Hepatic stellate cell (primary cell): ENCODE measurements around the gene DNAI7.
A peak's percentile ranks its signal among the peaks of the same experiment; 100 is the strongest.

Source experiments
- DNase-seq: peaks from one replicate; pipeline ENCODE4 v3.0.0; 2011; ENCODE audit warnings: low spot score

The DNAI7 gene

DNA sequence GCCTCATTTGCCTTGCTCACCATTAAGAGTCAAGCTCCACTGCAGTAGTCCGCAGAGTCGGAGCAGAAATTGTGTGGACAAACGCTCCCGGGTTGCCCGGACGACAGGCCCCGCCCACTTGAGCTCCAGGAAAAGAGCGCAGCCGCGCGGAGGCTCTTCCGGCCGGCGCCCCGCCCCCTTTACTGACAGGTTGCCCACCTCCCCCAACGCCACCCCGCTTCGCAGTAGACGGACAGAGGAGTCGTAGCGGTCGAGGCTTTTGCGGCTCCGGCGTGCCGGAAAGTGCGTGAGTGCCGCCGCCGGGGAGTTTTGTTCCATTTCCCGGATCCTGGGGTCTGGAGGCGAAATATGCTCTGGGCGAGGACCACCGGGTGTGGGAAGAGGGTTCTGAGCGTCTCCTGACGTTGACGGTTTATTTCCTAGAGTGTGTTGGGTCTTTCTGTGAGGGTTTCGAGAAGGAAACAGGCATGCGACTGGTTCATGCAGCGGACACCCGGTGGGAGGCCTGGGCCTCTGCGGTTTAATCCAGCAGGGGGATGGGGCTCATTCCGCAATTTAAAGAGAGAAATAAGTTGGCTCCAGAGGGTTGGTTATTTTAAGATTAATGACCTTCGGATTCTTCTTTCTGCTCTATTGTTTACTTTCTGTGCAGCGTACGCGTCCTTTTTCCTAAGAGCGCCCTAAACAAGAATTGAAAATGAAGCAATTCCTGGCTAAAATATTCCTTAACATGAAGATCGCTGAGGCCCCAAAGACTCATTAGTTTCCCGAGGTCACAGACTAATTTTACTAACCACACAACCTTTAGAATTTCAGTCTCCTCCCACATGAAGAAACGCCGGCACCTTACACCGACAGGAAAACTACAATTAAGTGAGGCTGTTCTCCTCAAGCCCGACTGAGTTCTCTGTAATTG, at the start of gene DNAI7, which contains the start of gene ETFRF1:
TSS of gene DNAI7 (minus strand) at position 105 of the 916 bp plus-strand sequence. CDS start at position 23, 82 bp downstream.
TSS of gene ETFRF1 (plus strand) at position 182 of the 916 bp plus-strand sequence. CDS start 8,720 bp downstream, outside the sequence.
- DNase-seq: peak; percentile 87

GRCh38 chr12:25243680-25243990, 48.7 kb upstream of the DNAI7 start:
- no peak for DNase-seq

- no peak for DNase-seq
Observed at GRCh38 chr12:25242981-25243679, 48.2 kb upstream of the DNAI7 start.

DNA sequence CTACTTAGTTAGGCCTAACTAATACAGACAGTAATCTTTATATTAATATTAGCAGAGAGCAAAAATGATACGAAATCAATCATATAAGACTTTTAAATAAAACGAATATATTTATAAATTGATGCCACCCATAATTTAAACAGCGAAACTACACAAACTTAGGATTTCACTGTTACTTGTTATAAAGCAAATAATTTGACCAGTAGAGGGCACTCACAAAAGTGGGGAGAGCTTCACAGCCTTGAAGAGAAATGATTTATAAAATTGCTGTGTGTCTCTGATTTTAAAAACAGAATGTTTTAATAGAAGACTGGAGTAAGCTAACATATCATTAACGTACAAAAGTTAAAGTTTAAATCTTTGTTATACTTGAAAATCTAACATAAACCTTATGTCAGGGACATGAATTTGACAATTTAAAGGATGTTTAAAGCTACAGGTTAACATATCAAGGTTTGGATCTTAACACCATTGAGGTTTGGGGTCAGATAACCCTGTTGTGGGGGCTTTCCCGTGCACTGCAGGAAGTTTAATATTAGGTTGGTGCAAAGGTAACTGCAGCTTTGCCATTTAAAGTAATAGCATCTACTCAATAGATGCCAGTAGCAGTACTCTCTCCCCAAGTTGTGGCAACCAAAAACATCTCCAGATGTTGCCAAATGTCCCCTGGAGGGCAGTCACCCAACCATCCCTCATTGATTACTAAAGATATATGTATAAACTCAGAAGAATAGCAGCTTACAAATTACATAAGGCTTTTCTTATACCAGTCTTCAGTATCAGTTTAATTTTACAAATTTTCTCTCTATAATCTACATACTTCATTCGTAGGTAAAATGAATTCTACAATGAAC, 46.4 kb upstream of the DNAI7 start:
- peak; percentile 14 for DNase-seq

- no peak for DNase-seq
Observed at GRCh38 chr12:25236626-25237025, 41.7 kb upstream of the DNAI7 start.

DNA sequence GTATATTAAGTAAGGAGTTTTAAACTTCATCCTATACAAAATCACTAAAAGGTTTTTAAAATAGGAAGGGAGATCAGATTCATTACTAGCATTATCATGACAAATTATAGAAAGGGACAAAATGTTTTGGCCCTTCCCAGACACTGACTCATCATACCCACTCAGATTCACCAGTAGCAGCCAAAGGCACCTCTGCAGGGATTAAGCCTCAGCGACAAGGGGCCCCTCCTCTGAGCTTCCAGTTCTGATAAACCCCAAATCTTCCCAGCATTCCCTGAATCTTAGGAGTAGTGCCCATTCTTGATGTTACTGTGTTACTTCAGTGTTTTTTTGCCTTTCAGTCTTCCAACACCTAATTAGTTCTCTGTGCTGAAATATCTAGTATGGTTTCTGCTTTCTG, 41.2 kb upstream of the DNAI7 start:
- DNase-seq: no peak

- DNase-seq: no peak
Observed at GRCh38 chr12:25213338-25213737, 18.4 kb upstream of the DNAI7 start.

- no peak for DNase-seq
Observed at GRCh38 chr12:25208554-25208953, 13.6 kb upstream of the DNAI7 start.

GRCh38 chr12:25207846-25208245, 12.9 kb upstream of the DNAI7 start:
- no peak for DNase-seq

- DNase-seq: no peak
Observed at GRCh38 chr12:25207411-25207810, 12.5 kb upstream of the DNAI7 start.

GRCh38 chr12:25202137-25202536, 7.2 kb upstream of the DNAI7 start:
- no peak for DNase-seq

- peak; percentile 26 for DNase-seq
Observed at GRCh38 chr12:25200703-25201102, 5.7 kb upstream of the DNAI7 start.

DNA sequence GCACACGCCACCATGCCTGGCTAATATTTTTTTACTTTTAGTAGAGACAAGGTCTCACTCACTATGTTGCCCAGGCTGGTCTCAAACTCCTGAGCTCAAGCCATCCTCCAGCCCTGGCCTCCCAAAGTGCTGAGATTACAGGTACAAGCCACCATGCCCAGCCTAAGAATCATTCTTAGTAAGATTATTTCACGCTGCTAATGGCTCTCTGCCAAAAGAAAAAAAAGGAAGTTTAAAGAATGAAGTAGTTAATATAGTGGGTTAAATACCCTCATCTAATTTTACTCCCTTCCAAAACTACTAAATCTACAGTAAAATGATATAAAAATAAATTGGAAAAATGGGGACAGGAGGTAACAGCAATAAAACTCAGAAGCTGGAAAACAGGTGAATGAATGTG, 2.6 kb upstream of the DNAI7 start:
- no peak for DNase-seq

DNA sequence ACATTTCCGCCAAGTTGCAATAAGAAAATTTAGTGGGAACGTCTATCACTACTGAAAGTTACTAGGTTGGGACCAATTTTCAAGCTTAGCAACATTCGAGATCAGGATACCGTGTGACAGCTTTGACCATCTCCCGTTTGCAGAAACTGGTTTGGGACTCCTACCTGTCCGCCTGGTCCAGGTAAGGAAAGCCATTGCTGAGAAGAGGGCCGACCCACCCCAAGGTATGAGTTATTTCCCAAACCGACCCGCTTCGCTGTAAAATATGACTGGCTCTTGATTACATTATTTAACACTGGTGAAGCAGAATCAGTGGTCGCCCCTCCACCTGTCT, 271 bp downstream of the DNAI7 start:
- DNase-seq: no peak

DNA sequence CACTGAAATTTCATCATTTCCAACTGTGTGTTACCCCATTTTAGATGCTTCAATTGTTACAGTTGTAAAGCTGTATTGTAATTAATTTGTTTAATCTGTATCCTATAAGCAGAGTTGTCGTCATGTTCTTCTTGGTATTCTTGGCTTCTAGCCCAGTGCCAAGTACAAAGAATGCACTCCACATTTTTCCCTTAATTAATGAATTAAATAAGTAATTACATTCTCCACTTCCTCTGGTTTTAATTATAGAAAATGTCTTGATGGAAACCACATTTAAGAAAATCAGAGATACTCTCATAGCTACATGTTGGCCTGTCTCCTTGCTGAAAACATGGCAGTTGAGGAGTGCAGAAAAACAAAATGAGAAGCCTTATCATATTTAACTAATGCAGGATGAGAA, 746 bp downstream of the DNAI7 start:
- DNase-seq: no peak

DNA sequence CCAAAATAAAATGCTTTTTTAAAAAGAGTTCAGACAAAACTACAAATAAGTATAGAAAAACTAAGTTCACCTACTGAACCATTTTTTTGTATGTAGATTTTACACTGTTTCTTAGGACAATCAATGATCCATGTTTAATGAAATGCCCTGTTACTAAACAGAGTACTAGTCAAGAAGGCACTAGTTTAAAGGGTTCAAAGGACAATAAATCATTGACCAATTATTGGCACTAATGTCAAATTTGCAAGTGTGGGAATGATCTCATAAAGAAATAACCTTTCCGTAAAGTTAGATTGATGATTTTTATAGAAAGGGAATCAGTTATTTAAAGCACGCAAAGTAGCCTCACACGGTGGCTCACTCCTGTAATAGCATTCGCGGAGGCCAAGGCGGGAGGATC, 4.2 kb downstream of the DNAI7 start:
- DNase-seq: no peak

DNA sequence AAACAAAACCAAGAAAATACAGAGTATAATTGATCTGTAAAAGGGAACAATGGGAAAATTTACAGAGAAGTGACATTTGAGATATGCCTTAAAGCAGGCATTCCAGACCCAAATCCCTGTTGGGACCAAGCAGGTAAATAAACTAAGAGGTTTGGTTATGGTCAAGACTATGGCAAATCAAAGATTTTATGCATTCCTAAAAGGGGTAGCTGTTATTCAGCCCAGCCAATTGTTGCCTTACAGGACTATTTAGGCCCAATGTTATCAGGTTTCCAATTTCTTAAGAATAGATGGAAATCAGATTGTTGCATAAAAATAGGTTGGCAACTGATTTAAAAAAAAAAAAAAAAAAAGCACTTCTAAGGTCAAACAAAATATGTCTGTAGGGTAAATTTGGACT, 5.3 kb downstream of the DNAI7 start:
- peak; percentile 3 for DNase-seq

DNA sequence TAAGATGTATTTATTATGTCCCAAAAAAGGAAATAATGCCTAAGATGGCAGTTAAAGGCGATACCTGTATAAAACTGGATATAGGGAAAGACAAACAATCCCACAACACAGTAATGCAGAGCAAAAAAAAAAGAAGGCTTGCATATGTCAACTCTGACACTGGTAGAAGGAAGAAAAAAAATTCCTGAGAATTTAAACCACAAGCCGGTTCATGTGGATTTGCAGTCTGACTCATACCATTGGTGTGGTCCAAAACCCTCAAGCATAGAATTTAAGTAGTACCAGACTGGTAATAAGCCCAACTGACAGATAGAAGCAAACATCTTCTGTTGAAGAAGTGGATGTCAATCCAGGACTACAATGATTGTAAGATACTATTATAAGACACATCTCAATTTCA, 7.2 kb downstream of the DNAI7 start:
- DNase-seq: peak; percentile 53

DNA sequence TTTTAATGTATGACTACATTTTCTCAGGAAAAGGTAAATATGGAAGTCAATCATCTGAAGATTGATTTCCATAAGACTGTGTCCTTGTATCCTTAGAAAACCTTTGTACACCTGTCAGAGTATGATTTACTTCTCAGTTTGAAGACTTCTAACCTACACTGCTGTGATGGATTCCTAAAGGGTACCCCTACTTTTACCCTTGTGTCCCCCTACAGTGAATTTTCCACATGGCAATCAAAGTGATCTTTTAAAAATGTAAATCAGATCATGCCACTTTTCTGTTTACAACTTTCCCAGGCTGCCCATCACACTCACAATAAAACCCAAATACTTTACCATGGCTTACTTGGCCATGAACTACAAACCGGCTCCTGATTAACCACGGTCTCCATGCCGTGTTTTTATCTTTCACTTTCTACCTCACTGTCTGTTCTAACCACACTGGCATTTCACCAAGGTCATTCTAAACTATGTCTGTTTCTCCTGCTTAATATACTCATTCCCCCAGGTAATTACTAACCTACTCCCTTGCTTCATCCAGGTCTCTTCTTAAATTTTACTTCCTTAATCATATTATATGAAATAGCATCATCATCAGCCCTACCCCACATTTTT, 8.1 kb downstream of the DNAI7 start:
- no peak for DNase-seq

GRCh38 chr12:25186038-25186787, 8.7 kb downstream of the DNAI7 start:
- DNase-seq: no peak

GRCh38 chr12:25184132-25184531, 10.8 kb downstream of the DNAI7 start:
- DNase-seq: no peak
